A549 (cell line): ENCODE measurements around the gene CFAP43. TPM values are rescaled to one million over a fixed set of nuclear protein-coding genes. Genes with fewer than 3 reads are reported as not detected.

Source experiments
- ATAC-seq, 2 experiments: fragments of 200-7000 bp in 1 of 2; fragments of >200 bp in 1 of 2; cut with Nextera tagmentation in 1 of 2; cut with Tn5 transposase in 1 of 2; 3 replicates each; pipeline versions ENCODE4 v1.8.0 to v1.9.1; 2018 to 2020; ENCODE audit warnings: mild to moderate bottlenecking in 1 of 2, moderate library complexity in 1 of 2
- CTCF ChIA-PET: fragments of 300-600 bp; sonication (Branson Sonifier 250); formaldehyde crosslinking; extraction: SDS; loops from one replicate; lab custom pipeline; 2021; ENCODE audit warnings: antibody characterized with exemption, inconsistent platforms; lab: Yijun Ruan, JAX
- POLR2A ChIA-PET: fragments of 350-600 bp; formaldehyde crosslinking; extraction: SDS; loops from one replicate; lab custom pipeline; 2021; ENCODE audit warnings: antibody characterized with exemption, inconsistent platforms; lab: Yijun Ruan, JAX
- DNase-seq, 2 experiments: peaks; one replicate each; pipeline versions ENCODE4 v3.0.0 to v3.0.0-alpha.2; 2011 to 2016; ENCODE audit warnings: low read depth in 1 of 2, low spot score in 1 of 2
- FAIRE-seq: peaks from 2 replicates; lab custom pipeline; 2011; peaks lifted over from hg19 to GRCh38; lab: Jason Lieb, UNC
- H3K27ac ChIP-seq, 2 experiments: fragments of >200 bp; sonication (Bioruptor Twin); formaldehyde crosslinking; 3 replicates each; pipeline ENCODE4 v1.5.1; 2016 to 2017
- H3K4me1 ChIP-seq: fragments of >200 bp; sonication (Bioruptor Twin); formaldehyde crosslinking; 3 replicates; pipeline ENCODE4 v1.6.1; 2016
- H3K4me2 ChIP-seq: fragments of >200 bp; sonication (Bioruptor Twin); formaldehyde crosslinking; 3 replicates; pipeline ENCODE4 v1.6.1; 2016
- H3K4me3 ChIP-seq: fragments of >200 bp; sonication (Bioruptor Twin); formaldehyde crosslinking; 3 replicates; pipeline ENCODE4 v1.5.1; 2016
- H3K9me3 ChIP-seq: fragments of >200 bp; sonication (Bioruptor Twin); formaldehyde crosslinking; 3 replicates; pipeline ENCODE4 v1.6.1; 2016
- BCL3 ChIP-seq: fragments of >200 bp; sonication (Bioruptor Twin); formaldehyde crosslinking; IDR thresholded peaks from 3 replicates; pipeline ENCODE4 v1.6.1; 2016
- CBX2 ChIP-seq: fragments of 200-600 bp; sonication (generic); IDR thresholded peaks from 2 replicates; pipeline ENCODE4 v1.6.1; 2016; ENCODE audit warnings: low read depth, mild to moderate bottlenecking, borderline replicate concordance
- CHD4 ChIP-seq: fragments of 200-600 bp; sonication (generic); IDR thresholded peaks from 2 replicates; pipeline ENCODE4 v1.6.1; 2016; ENCODE audit warnings: antibody characterized with exemption, mild to moderate bottlenecking, borderline replicate concordance
- EP300 ChIP-seq, 2 experiments: fragments of >200 bp; sonication (Bioruptor Twin); formaldehyde crosslinking; IDR thresholded peaks; 2 replicates in 1 of 2; 3 replicates in 1 of 2; pipeline ENCODE4 v1.6.1; 2016 to 2017
- ESRRA ChIP-seq: fragments of 150-350 bp; IDR thresholded peaks from 2 replicates; pipeline ENCODE4 v1.6.1; 2014; ENCODE audit warnings: mild to moderate bottlenecking, low read length, borderline replicate concordance
- FOSB ChIP-seq: fragments of 250-450 bp; sonication (Bioruptor Pico); IDR thresholded peaks from 2 replicates; pipeline ENCODE4 v1.5.0; 2020; ENCODE audit warnings: mild to moderate bottlenecking, moderate library complexity
- GATA3 ChIP-seq: IDR thresholded peaks from 2 replicates; pipeline ENCODE4 v1.6.1; 2012; ENCODE audit warnings: borderline replicate concordance
- HDAC2 ChIP-seq: fragments of 200-600 bp; sonication (generic); IDR thresholded peaks from 2 replicates; pipeline ENCODE4 v1.6.1; 2016
- HES2 ChIP-seq: fragments of >200 bp; sonication (Bioruptor Twin); formaldehyde crosslinking; IDR thresholded peaks from 2 replicates; pipeline ENCODE4 v1.6.1; 2016
- KDM1A ChIP-seq: fragments of 200-600 bp; sonication (generic); IDR thresholded peaks from 2 replicates; pipeline ENCODE4 v1.6.1; 2016; ENCODE audit warnings: low read depth, mild to moderate bottlenecking
- MAFK ChIP-seq: fragments of 450-650 bp; IDR thresholded peaks from 2 replicates; pipeline ENCODE4 v1.6.1; 2014; ENCODE audit not compliant: partially characterized antibody
- MAX ChIP-seq: IDR thresholded peaks from 2 replicates; pipeline ENCODE4 v1.6.1; 2012
- MYC ChIP-seq: IDR thresholded peaks from 2 replicates; pipeline ENCODE4 v1.6.1; 2012; ENCODE audit warnings: mild to moderate bottlenecking, inconsistent platforms, low read length, improper control_type of control experiment, borderline replicate concordance
- NFE2L2 ChIP-seq: fragments of 150-350 bp; conservative IDR thresholded peaks from 2 replicates; pipeline ENCODE4 v1.6.1; 2014; ENCODE audit warnings: low read length
- NPAS2 ChIP-seq: fragments of 250-450 bp; sonication (Bioruptor Pico); IDR thresholded peaks from 2 replicates; pipeline ENCODE4 v1.8.0; 2022; ENCODE audit warnings: mild to moderate bottlenecking, moderate library complexity, borderline replicate concordance
- NR3C1 ChIP-seq: fragments of >200 bp; sonication (Bioruptor Twin); formaldehyde crosslinking; IDR thresholded peaks from 3 replicates; pipeline ENCODE4 v1.6.1; 2017
- POLR2AphosphoS2 ChIP-seq: conservative IDR thresholded peaks from 2 replicates; pipeline ENCODE4 v1.6.1; 2012; ENCODE audit warnings: low read length, improper control_type of control experiment, inconsistent platforms
- REST ChIP-seq: fragments of 200-600 bp; sonication (generic); IDR thresholded peaks from 2 replicates; pipeline ENCODE4 v1.6.1; 2016; ENCODE audit warnings: antibody characterized with exemption, mild to moderate bottlenecking, moderate library complexity
- ZSCAN20 ChIP-seq: fragments of 250-450 bp; sonication (Bioruptor Pico); IDR thresholded peaks from 2 replicates; pipeline ENCODE4 v1.8.0; 2022; ENCODE audit warnings: mild to moderate bottlenecking, moderate library complexity
- WGBS: methylation state at CpG from one replicate; pipeline ENCODE4 v1.1.6; 2017; ENCODE audit errors: missing lambda C conversion rate; 5-methylcytosine and 5-hydroxymethylcytosine counted together
- polyA plus RNA-seq, 4 experiments: library from polyadenylated mRNA; depleted of rRNA in 3 of 4; stranded (reverse); fragments of >200 nt; fragmentation: RNase III in 1 of 4; extraction: RNeasy Plus Mini Kit Qiagen cat#74134 plus additional on column Dnase treatment in 1 of 4; gene quantifications; 2 replicates in 3 of 4; 3 replicates in 1 of 4; pipeline ENCODE4 v1.2.3, GENCODE V29; 2011 to 2017

Gene CFAP43
- polyA plus RNA-seq, 2 of the 4 experiments (the other 2 are of a cell fraction), result 0.31 to 0.75 TPM

GRCh38 chr10:104262055-104262454 is 29.9 kb upstream of the CFAP43 start:
- POLR2A ChIA-PET, result no interaction called here

GRCh38 chr10:104260775-104261115 is 28.6 kb upstream of the CFAP43 start:
- no peaks in the 10 kb centered on the region for H3K9me3 ChIP-seq
- H3K4me2 ChIP-seq, result peak overlapping the region; percentile 15; the same call in 2 of the 3 replicates
- no peak for ATAC-seq
- CTCF ChIA-PET, result interaction anchor here (2.6 kb wide), 1 partner anchor 90 kb away, joined by 7 read pairs; no protein-coding TSS in a partner anchor
- TF ChIP-seq CBX2 (no peak), HDAC2 (no peak), POLR2AphosphoS2 (no peak), EP300 (IDR thresholded peaks at IDR 0.05) (no peak), CHD4 (no peak), MAFK (no peak), MYC (no peak), HES2 (no peak), REST (no peak), FOSB (CRISPR knock-in tag) (no peak), ZSCAN20 (CRISPR knock-in tag) (no peak)
- TF ChIP-seq, all 56 proteins: peak for 0
- POLR2A ChIA-PET, result no interaction called here
- Histone ChIP-seq H3K4me3 (no peak overlapping the region), H3K27ac (peak overlapping the region in 1 of 2 experiments; percentile 6; a peak in 1 of 6 replicates), H3K4me1 (peaks cover 37% of the 10 kb centered on the region)
- 29% methylated on average over 3 of the region's 3 CpGs for WGBS
- FAIRE-seq (no peak), DNase-seq (no peak)

More at GRCh38 chr10:104262055-104262454, 29.9 kb upstream of the CFAP43 start:
- no peak overlapping the region for H3K27ac ChIP-seq
- 92% methylated on average over 5 of the region's 5 CpGs for WGBS
- no peak for TF ChIP-seq MYC
- no peak for TF ChIP-seq GATA3
- TF ChIP-seq ESRRA, result no peak
- TF ChIP-seq NFE2L2, result no peak
- TF ChIP-seq MAX, result no peak
- TF ChIP-seq NPAS2 (CRISPR knock-in tag), result no peak
- no peak for TF ChIP-seq NR3C1
- TF ChIP-seq BCL3, result no peak
- TF ChIP-seq KDM1A, result no peak
- H3K4me2 ChIP-seq, result no peak overlapping the region
- ATAC-seq (no peak), DNase-seq (no peak), FAIRE-seq (no peak)
- peaks cover 25% of the 10 kb centered on the region for H3K4me1 ChIP-seq
- no peaks in the 10 kb centered on the region for H3K9me3 ChIP-seq
- no peak overlapping the region for H3K4me3 ChIP-seq
- CTCF ChIA-PET, result interaction anchor here (1.0 to 2.6 kb wide), 7 partner anchors 9 to 213 kb away, joined by 3 to 7 read pairs (median 4); no protein-coding TSS in a partner anchor
